Fibroblast of the conjunctiva (primary cell): ENCODE results near the gene TFRC.
"Not testable (repeated sequence)": the region's sequence is repeated elsewhere in the genome, so short reads cannot be mapped to it uniquely, and the experiment has no call there.

Experiments used
- DNase-seq: peaks from one replicate; pipeline ENCODE4 v3.0.0-alpha.2; 2010; ENCODE audit warnings: low read depth

TFRC gene

GRCh38 chr3:196081834-196082618 lies at the start of gene TFRC:
Gene TFRC, minus strand, starts transcription at chr3:196082090. Its CDS starts 4,991 bp downstream, at chr3:196077099.
- DNase-seq = peak; percentile 81

DNA sequence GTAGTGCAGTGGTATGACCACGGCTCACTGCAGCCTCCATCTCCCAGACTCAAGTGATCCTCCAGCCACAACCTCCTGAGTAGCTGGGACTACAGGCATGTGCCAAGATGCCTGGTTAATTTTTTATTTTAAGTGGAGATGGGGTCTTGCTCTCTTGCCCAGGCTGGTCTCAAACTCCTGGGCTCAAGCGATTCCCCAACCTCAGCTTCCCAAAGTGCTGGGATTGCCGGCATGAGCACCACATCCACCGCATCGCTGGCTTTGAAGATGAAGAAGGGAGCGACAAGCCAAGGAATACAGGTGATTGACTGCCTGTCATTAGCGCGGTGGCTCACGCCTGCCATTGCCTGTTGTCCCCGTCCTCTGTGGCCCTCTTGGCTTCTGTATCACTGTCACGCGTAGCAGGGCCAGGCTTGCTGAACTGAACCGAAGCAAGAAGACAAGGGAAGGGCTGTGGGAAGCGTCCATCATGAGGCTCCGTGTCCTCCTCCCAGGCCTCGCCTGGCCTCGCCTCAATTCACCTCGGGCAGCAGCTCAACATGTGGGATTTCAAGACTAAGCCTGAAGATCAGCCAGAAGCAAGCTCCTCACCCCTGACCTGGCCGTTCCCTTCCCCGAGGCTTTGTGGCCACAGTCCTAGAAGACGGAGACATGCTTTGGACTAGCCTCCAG lies 46.4 kb upstream of the TFRC start:
- no peak for DNase-seq

- DNase-seq = no peak
Observed at GRCh38 chr3:196127308-196128040, 45.6 kb upstream of the TFRC start.

DNA sequence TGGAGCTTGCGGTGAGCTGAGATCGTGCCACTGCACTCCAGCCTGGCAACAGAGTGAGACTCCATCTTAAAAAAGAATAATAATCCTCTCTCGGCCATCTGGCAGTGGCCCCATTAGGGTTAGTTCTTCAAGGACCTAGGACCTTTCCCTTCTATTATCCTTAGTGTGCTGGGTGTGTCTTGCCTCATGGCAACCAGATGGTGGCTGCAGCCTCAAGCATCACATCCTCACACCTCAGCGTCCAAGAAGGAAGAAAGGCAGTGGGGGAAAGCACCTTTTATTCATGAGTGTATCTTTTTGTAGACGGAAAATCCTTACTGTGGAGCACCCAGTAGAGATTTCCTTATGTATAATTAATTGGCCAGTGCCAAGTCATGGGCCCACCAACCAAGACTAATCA lies 42.7 kb upstream of the TFRC start:
- DNase-seq = no peak

GRCh38 chr3:196122688-196123046 lies 40.8 kb upstream of the TFRC start:
- DNase-seq = no peak

DNA sequence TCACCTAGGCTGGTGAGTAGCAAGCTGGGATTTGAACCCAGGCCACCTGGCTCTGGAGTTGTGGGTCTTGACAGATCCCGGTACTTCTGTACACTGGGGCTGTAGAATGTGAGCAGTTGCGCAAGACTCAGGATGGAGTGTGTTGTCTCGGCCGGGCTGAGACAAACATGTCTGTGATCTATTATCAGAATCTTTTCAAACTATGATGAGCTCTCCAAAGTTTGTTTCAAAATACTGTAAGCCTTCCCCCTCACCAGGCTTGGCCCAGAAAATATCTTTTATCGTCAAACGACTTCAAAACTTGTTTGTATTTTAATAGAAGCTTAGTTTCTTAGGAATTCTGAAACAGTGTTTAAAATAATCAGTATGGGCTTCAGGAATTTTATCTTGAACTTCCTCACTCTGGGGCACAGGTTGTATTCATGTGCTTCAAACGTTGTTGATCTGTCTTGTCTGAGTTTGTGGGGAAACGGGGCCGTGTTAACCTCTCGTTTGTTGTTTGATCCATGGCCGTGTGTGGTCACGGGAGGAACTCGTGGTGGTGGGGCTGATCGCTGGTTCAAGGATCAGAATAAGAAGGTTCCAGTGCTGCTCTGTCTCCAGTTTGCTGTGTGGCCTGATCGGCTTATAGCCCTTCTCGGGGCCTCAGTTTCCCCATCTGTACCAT lies 40.3 kb upstream of the TFRC start:
- no peak for DNase-seq

GRCh38 chr3:196121066-196121465 lies 39.2 kb upstream of the TFRC start:
- DNase-seq = no peak

- no peak for DNase-seq
Observed at GRCh38 chr3:196120291-196120951, 38.5 kb upstream of the TFRC start.

GRCh38 chr3:196117809-196118208 lies 35.9 kb upstream of the TFRC start:
- DNase-seq = no peak

- DNase-seq = no peak
Observed at GRCh38 chr3:196115678-196116083, 33.8 kb upstream of the TFRC start.

- no peak for DNase-seq
Observed at GRCh38 chr3:196111939-196112386, 30.1 kb upstream of the TFRC start.

DNA sequence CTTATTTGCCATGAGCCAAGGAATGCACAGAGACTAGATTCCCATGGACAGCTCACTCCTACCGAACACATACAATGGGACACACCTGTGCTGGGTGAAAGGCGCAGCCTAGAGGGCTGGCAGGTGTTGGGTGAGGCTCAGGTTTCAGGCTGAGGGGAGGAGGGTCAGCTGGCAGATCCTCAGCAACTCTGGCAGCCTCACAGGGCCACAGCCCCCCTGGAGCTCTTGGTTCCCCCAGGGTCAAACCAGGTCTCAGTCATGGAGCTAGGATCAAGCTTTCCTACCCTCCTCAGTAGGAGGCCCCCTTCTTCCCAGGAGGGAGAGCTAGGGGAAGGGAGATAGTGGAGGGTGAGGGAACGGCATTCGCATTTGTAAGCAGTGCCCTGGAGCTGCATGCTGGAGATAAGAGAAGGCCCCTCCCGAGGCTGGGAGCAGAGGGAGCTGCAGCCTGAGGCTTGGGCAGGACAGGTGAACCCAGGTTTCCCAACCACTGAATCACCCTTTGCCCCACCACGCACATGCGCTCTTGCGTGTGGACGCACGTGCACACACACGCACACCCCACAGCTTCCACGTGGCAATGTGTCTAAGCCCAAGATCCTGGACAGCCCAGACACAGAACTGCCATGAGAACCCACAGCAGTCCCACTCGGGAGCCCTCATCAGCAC lies 26.3 kb upstream of the TFRC start:
- DNase-seq = no peak

DNA sequence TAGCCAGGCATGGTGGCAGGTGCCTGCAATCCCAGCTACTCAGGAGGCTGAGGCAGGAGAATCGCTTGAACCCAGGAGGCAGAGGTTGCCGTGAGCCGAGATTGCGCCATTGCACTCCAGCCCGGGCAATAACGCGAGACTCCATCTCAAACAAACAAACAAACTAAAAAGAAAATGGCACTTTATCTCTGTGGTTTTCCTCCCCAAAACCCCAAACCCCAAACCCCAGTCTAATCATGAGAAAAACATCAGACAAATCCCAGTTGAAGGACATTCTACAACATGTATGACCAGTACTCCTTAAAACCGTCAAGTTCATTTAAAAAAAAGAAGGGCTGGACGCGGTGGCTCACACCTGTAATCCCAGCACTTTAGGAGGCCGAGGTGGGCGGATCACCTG lies 22.8 kb upstream of the TFRC start:
- not testable (repeated sequence) for DNase-seq

DNA sequence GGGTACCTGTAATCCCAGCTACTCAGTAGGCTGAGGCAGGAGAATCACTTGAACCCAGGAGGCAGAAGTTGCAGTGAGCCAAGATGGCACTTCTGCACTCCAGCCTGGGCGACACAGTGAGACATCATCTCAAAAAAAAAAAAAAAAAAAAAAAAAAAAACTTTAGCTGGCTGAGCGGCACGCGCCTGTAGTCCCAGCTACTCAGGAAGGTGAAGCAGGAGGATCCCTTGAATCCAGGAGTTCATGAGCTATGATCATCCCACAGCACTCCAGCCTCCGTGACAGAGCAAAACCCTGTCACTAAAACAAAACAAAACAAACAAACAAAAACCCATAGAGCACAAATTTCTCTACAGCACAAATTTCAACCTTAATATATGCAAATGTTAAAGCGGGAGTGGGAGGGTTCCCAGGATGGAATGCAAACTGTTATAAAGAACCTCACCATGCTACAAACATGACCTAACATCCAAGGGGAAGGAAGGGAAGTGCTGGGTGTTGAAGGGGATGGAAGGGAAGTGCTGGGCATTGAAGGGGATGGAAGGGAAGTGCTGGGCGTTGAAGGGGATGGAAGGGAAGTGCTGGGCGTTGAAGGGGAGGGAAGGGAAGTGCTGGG lies 16.6 kb upstream of the TFRC start:
- not testable (repeated sequence) for DNase-seq

GRCh38 chr3:196097373-196098154 lies 15.7 kb upstream of the TFRC start:
- DNase-seq = no peak

- no peak for DNase-seq
Observed at GRCh38 chr3:196096382-196096953, 14.6 kb upstream of the TFRC start.

GRCh38 chr3:196093317-196094111 lies 11.6 kb upstream of the TFRC start:
- DNase-seq = no peak

DNA sequence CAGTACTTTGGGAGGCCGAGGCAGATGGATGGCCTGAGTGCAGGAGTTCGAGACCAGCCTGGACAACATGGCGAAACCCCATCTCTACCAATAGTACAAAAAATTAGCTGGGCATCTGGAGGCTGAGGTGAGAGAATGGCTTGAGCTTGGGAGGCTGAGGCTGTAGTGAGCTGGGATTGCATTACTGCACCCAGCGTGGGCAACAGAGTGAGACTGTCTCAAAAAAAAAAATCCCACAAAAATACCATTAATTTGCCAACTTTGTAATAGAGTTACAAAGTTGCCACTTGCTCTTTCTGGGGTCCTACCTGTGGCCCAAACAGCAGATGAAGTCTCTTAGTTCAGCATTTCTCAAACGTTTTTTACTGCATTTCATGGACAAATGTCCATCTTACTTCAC lies 6.0 kb upstream of the TFRC start:
- DNase-seq = no peak

GRCh38 chr3:196082619-196082971 lies 705 bp upstream of the TFRC start:
- DNase-seq = no peak
